Uterus (tissue), 2 donors: ENCODE measurements around the gene MTUS2.

Experiments
- CTCF ChIP-seq, 4 experiments: fragments of 200-600 bp in 2 of 4; fragments of 450-650 bp in 2 of 4; sonication (generic) in 2 of 4; IDR thresholded peaks; one replicate each; pipeline ENCODE4 v1.5.1; 2016 to 2019; ENCODE audit warnings: antibody characterized with exemption in 4 of 4, mild to moderate bottlenecking in 2 of 4, moderate library complexity in 1 of 4
- POLR2A ChIP-seq, 2 donors: fragments of 450-650 bp; IDR thresholded peaks; one replicate each; pipeline ENCODE4 v1.6.1; 2016; ENCODE audit warnings: antibody characterized with exemption in 2 of 2, mild to moderate bottlenecking in 1 of 2, moderate library complexity in 1 of 2

- no peak for TF ChIP-seq CTCF (IDR thresholded peaks at IDR 0.05)
- no peak for TF ChIP-seq POLR2A (IDR thresholded peaks at IDR 0.05)
Measured at GRCh38 chr13:28958441-28958840, 138.3 kb downstream of the MTUS2 start.
